ENCODE measurements around the gene ZNF276.

Gene ZNF276

GRCh38 chr16:89785523-89786155 lies 64.3 kb downstream of the ZNF276 start:
- no peak for DNase-seq (ENCODE audit: low spot score)

- no peak for DNase-seq (ENCODE audit: low spot score)
Observed at GRCh38 chr16:89786474-89787364, 65.4 kb downstream of the ZNF276 start.

- DNase-seq (ENCODE audit: low spot score), result no peak
Observed at GRCh38 chr16:89787365-89787805, 66.0 kb downstream of the ZNF276 start.
